GM12892 (cell line): ENCODE data around the gene AKAP8L.

Source experiments
- POLR2A ChIP-seq: IDR thresholded peaks from 2 replicates; pipeline ENCODE4 v1.6.1; 2011; ENCODE audit warnings: low read depth, low read length, control low read depth
- POLR2AphosphoS5 ChIP-seq: IDR thresholded peaks from 2 replicates; pipeline ENCODE4 v1.6.1; 2011; ENCODE audit warnings: low read depth, low read length, control low read depth
- TAF1 ChIP-seq: IDR thresholded peaks from 2 replicates; pipeline ENCODE4 v1.6.1; 2011; ENCODE audit warnings: low read depth, mild to moderate bottlenecking, control low read depth, low read length, borderline replicate concordance

DNA sequence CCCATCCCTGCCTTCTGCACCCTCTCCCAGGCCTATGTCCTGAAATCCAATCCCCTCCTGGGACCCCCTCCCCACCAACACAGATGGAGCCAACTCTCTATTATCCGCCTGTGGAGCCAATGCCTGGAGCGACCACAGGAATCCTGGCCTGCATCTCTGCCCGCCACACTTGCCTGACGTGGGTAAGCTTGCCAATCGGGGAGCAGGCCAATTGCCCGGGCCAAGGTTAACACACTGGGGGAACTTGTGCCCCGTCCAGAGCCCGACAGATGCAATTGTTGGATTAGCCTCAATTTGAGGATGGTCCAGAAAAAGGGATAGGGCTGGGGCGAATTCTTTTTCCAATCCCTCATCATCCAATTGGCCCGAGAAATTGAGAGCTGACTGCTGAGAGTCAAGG is 25.1 kb upstream of the AKAP8L start:
- TF ChIP-seq POLR2AphosphoS5 (no peak), POLR2A (no peak), TAF1 (no peak)
